Ramos (cell line): Measurements from ENCODE around the gene AP2A1.

Source experiments
- in situ Hi-C: fragments of 300-500 bp; cut with MboI; formaldehyde crosslinking; loops from one replicate; pipeline ENCODE4 v1.14.3; 2022; ENCODE audit warnings: low sequenced_read_pairs; ENCODE audit not compliant: unreplicated experiment

The AP2A1 gene

GRCh38 chr19:49851456-49852259, 84.9 kb downstream of the AP2A1 start:
- in situ Hi-C loops: no loop called here

- in situ Hi-C loops: no loop called here
These were observed 85.9 kb downstream of the AP2A1 start for GRCh38 chr19:49852631-49853126.

GRCh38 chr19:49853852-49854377, 87.1 kb downstream of the AP2A1 start:
- in situ Hi-C loops: no loop called here

- in situ Hi-C loops: no loop called here
These were observed 87.8 kb downstream of the AP2A1 start for GRCh38 chr19:49854378-49855263.

GRCh38 chr19:49855277-49855675, 88.5 kb downstream of the AP2A1 start:
- in situ Hi-C loops: no loop called here

- in situ Hi-C loops: no loop called here
These were observed 89.1 kb downstream of the AP2A1 start for GRCh38 chr19:49855676-49856573.

- in situ Hi-C loops: no loop called here
These were observed 89.8 kb downstream of the AP2A1 start for GRCh38 chr19:49856574-49857021.
